ENCODE data around the gene RARRES1.

DNA sequence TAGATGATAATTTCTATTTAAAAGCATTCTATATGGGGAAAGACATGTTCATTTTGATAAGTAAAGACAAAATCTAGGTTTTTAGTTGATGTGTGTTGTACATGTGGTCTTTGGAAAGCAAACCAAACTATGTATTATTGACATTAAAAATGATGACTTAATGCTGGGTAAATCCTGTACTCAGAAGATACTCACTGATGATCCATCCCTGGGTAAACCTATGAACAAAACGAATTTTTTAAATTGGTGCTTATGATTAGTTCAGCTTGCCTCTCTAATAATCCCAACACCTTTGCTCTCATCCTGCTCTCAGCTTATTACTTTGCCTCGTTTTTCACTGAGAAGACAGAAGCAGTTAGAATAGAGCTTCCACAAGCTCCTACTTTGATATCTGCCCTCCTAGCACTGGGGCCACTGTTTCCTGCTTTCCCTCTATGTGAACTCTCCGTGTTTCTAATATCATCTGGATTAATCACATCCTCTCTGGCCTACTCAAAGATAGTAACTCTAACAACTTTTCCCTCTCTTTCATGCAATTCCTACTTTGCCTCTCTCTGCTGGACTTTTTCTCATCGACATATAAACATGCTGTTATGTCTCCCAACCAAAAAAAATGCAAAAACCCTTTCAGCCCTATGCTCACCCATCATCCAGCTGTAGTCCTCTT lies 29.3 kb downstream of the RARRES1 start:
- TF ChIP-seq, protein P1, sequence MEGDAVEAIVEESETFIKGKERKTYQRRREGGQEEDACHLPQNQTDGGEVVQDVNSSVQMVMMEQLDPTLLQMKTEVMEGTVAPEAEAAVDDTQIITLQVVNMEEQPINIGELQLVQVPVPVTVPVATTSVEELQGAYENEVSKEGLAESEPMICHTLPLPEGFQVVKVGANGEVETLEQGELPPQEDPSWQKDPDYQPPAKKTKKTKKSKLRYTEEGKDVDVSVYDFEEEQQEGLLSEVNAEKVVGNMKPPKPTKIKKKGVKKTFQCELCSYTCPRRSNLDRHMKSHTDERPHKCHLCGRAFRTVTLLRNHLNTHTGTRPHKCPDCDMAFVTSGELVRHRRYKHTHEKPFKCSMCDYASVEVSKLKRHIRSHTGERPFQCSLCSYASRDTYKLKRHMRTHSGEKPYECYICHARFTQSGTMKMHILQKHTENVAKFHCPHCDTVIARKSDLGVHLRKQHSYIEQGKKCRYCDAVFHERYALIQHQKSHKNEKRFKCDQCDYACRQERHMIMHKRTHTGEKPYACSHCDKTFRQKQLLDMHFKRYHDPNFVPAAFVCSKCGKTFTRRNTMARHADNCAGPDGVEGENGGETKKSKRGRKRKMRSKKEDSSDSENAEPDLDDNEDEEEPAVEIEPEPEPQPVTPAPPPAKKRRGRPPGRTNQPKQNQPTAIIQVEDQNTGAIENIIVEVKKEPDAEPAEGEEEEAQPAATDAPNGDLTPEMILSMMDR (IDR thresholded peaks at IDR 0.05): no peak
- TF ChIP-seq POLR2A (IDR thresholded peaks at IDR 0.05): no peak
